GM12878 (cell line): ENCODE measurements around the gene RIMS3. TPM values are rescaled to one million over a fixed set of nuclear protein-coding genes. Genes with fewer than 3 reads are reported as not detected.

Experiments
- ATAC-seq: fragments of 200-7000 bp; cut with Tn5 transposase; 3 replicates; pipeline ENCODE4 v1.9.1; 2020; ENCODE audit warnings: mild to moderate bottlenecking, moderate library complexity
- BruUV-seq: library from RNA; stranded (reverse); fragments of 400-500 nt; replicated peaks from 2 replicates; lab custom pipeline; 2021; lab: Mats Ljungman, UMichigan
- CTCF ChIA-PET: fragments of 300-600 bp; sonication (Branson Sonifier 250); formaldehyde crosslinking; extraction: SDS; loops from one replicate; lab custom pipeline; 2021; ENCODE audit warnings: inconsistent platforms; lab: Yijun Ruan, JAX
- POLR2A ChIA-PET: fragments of 350-600 bp; formaldehyde crosslinking; extraction: SDS; loops from one replicate; lab custom pipeline; 2021; ENCODE audit warnings: inconsistent platforms; lab: Charles Lee
- RAD21 ChIA-PET: fragments of 300-600 bp; sonication (Branson Sonifier 250); formaldehyde crosslinking; loops from one replicate; lab custom pipeline; 2023; ENCODE audit warnings: antibody characterized with exemption; ENCODE audit not compliant: unreplicated experiment; lab: Charles Lee
- SMC1A ChIA-PET: fragments of 300-600 bp; sonication (Branson Sonifier 250); formaldehyde crosslinking; loops from one replicate; lab custom pipeline; 2023; ENCODE audit not compliant: unreplicated experiment, uncharacterized antibody; lab: Charles Lee
- DNase-seq: peaks from one replicate; pipeline ENCODE4 v3.0.0-alpha.2; 2011; ENCODE audit warnings: low read depth, low spot score
- FAIRE-seq: peaks from 3 replicates; lab custom pipeline; 2011; peaks lifted over from hg19 to GRCh38; lab: Jason Lieb, UNC
- H2AFZ ChIP-seq: 2 replicates; pipeline ENCODE4 v1.6.0; 2011; ENCODE audit warnings: low read depth, low read length, control low read depth; ENCODE audit not compliant: control insufficient read depth
- H3K27ac ChIP-seq: 2 replicates; pipeline ENCODE4 v1.5.1; 2011; ENCODE audit warnings: control low read depth; ENCODE audit not compliant: control insufficient read depth, insufficient read depth
- H3K27me3 ChIP-seq, 2 experiments: replicated peaks in 1 of 2; 2 replicates each; pipeline versions ENCODE4 v1.6.0 to v1.6.1; 2011; ENCODE audit warnings: low read length in 1 of 2; ENCODE audit not compliant: control insufficient read depth in 2 of 2, insufficient read depth in 2 of 2
- H3K36me3 ChIP-seq, 2 experiments: 2 replicates each; pipeline ENCODE4 v1.5.1; 2011; ENCODE audit warnings: low read length in 1 of 2; ENCODE audit not compliant: control insufficient read depth in 2 of 2, insufficient read depth in 2 of 2
- H3K4me1 ChIP-seq: 2 replicates; pipeline ENCODE4 v1.6.1; 2011; ENCODE audit warnings: mild to moderate bottlenecking, low read length, moderate library complexity, mixed read lengths; ENCODE audit not compliant: control insufficient read depth, insufficient read depth
- H3K4me2 ChIP-seq: 2 replicates; pipeline ENCODE4 v1.6.0; 2011; ENCODE audit warnings: control low read depth; ENCODE audit not compliant: control insufficient read depth, insufficient read depth
- H3K4me3 ChIP-seq: fragments of 200-600 bp; sonication (generic); 2 replicates; pipeline ENCODE4 v1.5.1; 2016
- H3K79me2 ChIP-seq: 2 replicates; pipeline ENCODE4 v1.6.0; 2011; ENCODE audit warnings: low read length; ENCODE audit not compliant: control insufficient read depth, insufficient read depth
- H3K9ac ChIP-seq: 2 replicates; pipeline ENCODE4 v1.8.0; 2011; ENCODE audit warnings: low read length, control low read depth, mixed read lengths; ENCODE audit not compliant: control insufficient read depth, insufficient read depth
- H3K9me3 ChIP-seq: replicated peaks from 3 replicates; pipeline ENCODE4 v1.5.1; 2011; ENCODE audit warnings: mild to moderate bottlenecking, low read length; ENCODE audit not compliant: control insufficient read depth, insufficient read depth
- H4K20me1 ChIP-seq: 2 replicates; pipeline ENCODE4 v1.6.0; 2011; ENCODE audit not compliant: control insufficient read depth, insufficient read depth
- GATAD2B ChIP-seq: fragments of 450-650 bp; conservative IDR thresholded peaks from 2 replicates; pipeline ENCODE4 v1.6.1; 2017; ENCODE audit warnings: low read depth, mild to moderate bottlenecking, moderate library complexity
- HSF1 ChIP-seq: fragments of 150-350 bp; IDR thresholded peaks from 2 replicates; pipeline ENCODE4 v1.6.1; 2014; ENCODE audit warnings: mild to moderate bottlenecking, low read depth, low read length
- IRF4 ChIP-seq: IDR thresholded peaks from 2 replicates; pipeline ENCODE4 v1.6.1; 2011; ENCODE audit warnings: low read depth, low read length
- JUND ChIP-seq: IDR thresholded peaks from 2 replicates; pipeline ENCODE4 v1.6.1; 2012; ENCODE audit warnings: low read depth, mild to moderate bottlenecking, low read length, improper control_type of control experiment, moderate library complexity
- LARP7 ChIP-seq: fragments of 450-650 bp; IDR thresholded peaks from 2 replicates; pipeline ENCODE4 v1.6.1; 2017; ENCODE audit warnings: mild to moderate bottlenecking
- MEF2A ChIP-seq: IDR thresholded peaks from 2 replicates; pipeline ENCODE4 v1.6.1; 2011; ENCODE audit warnings: low read depth, mild to moderate bottlenecking, low read length, moderate library complexity; ENCODE audit not compliant: insufficient read depth
- MYC ChIP-seq: IDR thresholded peaks from 2 replicates; pipeline ENCODE4 v1.6.1; 2011; ENCODE audit warnings: mild to moderate bottlenecking, low read length, moderate library complexity, inconsistent platforms; ENCODE audit not compliant: insufficient read depth, insufficient replicate concordance, insufficient read length, severe bottlenecking
- NKRF ChIP-seq: fragments of 450-650 bp; conservative IDR thresholded peaks from 2 replicates; pipeline ENCODE4 v1.6.1; 2017; ENCODE audit warnings: mild to moderate bottlenecking, moderate library complexity
- NR2C1 ChIP-seq: fragments of 450-650 bp; IDR thresholded peaks from 2 replicates; pipeline ENCODE4 v1.6.1; 2017; ENCODE audit warnings: antibody characterized with exemption, mild to moderate bottlenecking, moderate library complexity
- POLR2AphosphoS2 ChIP-seq: IDR thresholded peaks from 2 replicates; pipeline ENCODE4 v1.6.1; 2011; ENCODE audit warnings: low read depth, mild to moderate bottlenecking, low read length, improper control_type of control experiment, moderate library complexity
- SUZ12 ChIP-seq: fragments of 200-600 bp; sonication (generic); IDR thresholded peaks from one replicate; pipeline ENCODE4 v1.6.1; 2018; ENCODE audit warnings: antibody characterized with exemption, mild to moderate bottlenecking; ENCODE audit not compliant: unreplicated experiment
- ZNF24 ChIP-seq: fragments of 450-650 bp; IDR thresholded peaks from 2 replicates; pipeline ENCODE4 v1.6.1; 2017; ENCODE audit warnings: antibody characterized with exemption, mild to moderate bottlenecking
- ZZZ3 ChIP-seq: IDR thresholded peaks from 2 replicates; pipeline ENCODE4 v1.6.1; 2011; ENCODE audit warnings: low read depth; ENCODE audit not compliant: control insufficient read depth, insufficient read length
- WGBS: methylation state at CpG from one replicate; pipeline ENCODE4 v1.1.6; 2016; ENCODE audit warnings: low lambda C conversion rate; ENCODE audit not compliant: insufficient replicate concordance, insufficient coverage; ENCODE audit errors: missing lambda C conversion rate; 5-methylcytosine and 5-hydroxymethylcytosine counted together
- in situ Hi-C: fragments of 300-500 bp; cut with MboI; formaldehyde crosslinking; loops from 9 replicates; pipeline ENCODE4 v1.14.3; 2018; ENCODE audit warnings: mixed read lengths
- intact Hi-C: fragments of 100-400 bp; cut with micrococcal nuclease; formaldehyde crosslinking; loops from one replicate; pipeline ENCODE4 v1.14.2; 2022; ENCODE audit not compliant: unreplicated experiment
- polyA plus RNA-seq, 11 experiments: library from polyadenylated mRNA; depleted of rRNA in 4 of 11; unstranded in 6 of 11; stranded (reverse) in 5 of 11; fragments of >200 nt; fragmentation: Nextera tagmentation in 4 of 11; fragmentation: Illumina TruSeq in 1 of 11; extraction: Ambion mirVana in 4 of 11; extraction: Trizol in 1 of 11; gene quantifications; 1 replicate in 1 of 11; 2 replicates in 10 of 11; pipeline versions ENCODE4 v1.2.1 to v1.2.3, GENCODE V29; 2011 to 2016; ENCODE audit warnings: inconsistent platforms in 2 of 11, missing spikeins in 2 of 11, low read depth in 1 of 11
- total RNA-seq, 4 experiments: library from RNA; depleted of rRNA in 3 of 4; stranded (reverse); fragments of >200 nt in 3 of 4; fragmentation: Illumina TruSeq in 1 of 4; extraction: Trizol in 1 of 4; gene quantifications; 2 replicates each; pipeline versions ENCODE4 v1.2.1 to v1.2.3, GENCODE V29; 2013 to 2021
- TF ChIP-seq, protein P1 (sequence below): fragments of 450-650 bp; IDR thresholded peaks from 2 replicates; pipeline ENCODE4 v1.6.1; 2017; ENCODE audit warnings: low read depth, mild to moderate bottlenecking, moderate library complexity
- TF ChIP-seq, protein P2 (sequence below): IDR thresholded peaks from 2 replicates; pipeline ENCODE4 v1.6.1; 2012; ENCODE audit warnings: mild to moderate bottlenecking, low read depth, low read length

RIMS3 gene
- total and polyA plus RNA-seq, 10 of the 15 experiments (the other 5 are each of a cell fraction or from before 2014, with no cell fraction given): 0.02 to 4.7 (median 0.39) TPM

GRCh38 chr1:40689737-40690136 is 24.3 kb upstream of the RIMS3 start:
- intact Hi-C loops: loop anchor here (5.0 kb wide), 1 partner anchor 63 kb away; no protein-coding TSS in a partner anchor
- H3K79me2 ChIP-seq: peaks cover 44% of the 10 kb centered on the region
- TF ChIP-seq LARP7 (no peak), ZZZ3 (no peak), POLR2AphosphoS2 (no peak; the same call in 1 of the 2 replicates), NR2C1 (no peak), GATAD2B (no peak), NKRF (no peak), MEF2A (no peak), MYC (no peak), ZNF24 (no peak), JUND (no peak), HSF1 (no peak), SUZ12 (no peak), IRF4 (no peak)
- TF ChIP-seq, protein P1, sequence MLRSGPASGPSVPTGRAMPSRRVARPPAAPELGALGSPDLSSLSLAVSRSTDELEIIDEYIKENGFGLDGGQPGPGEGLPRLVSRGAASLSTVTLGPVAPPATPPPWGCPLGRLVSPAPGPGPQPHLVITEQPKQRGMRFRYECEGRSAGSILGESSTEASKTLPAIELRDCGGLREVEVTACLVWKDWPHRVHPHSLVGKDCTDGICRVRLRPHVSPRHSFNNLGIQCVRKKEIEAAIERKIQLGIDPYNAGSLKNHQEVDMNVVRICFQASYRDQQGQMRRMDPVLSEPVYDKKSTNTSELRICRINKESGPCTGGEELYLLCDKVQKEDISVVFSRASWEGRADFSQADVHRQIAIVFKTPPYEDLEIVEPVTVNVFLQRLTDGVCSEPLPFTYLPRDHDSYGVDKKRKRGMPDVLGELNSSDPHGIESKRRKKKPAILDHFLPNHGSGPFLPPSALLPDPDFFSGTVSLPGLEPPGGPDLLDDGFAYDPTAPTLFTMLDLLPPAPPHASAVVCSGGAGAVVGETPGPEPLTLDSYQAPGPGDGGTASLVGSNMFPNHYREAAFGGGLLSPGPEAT: no peak
- TF ChIP-seq, protein P2, sequence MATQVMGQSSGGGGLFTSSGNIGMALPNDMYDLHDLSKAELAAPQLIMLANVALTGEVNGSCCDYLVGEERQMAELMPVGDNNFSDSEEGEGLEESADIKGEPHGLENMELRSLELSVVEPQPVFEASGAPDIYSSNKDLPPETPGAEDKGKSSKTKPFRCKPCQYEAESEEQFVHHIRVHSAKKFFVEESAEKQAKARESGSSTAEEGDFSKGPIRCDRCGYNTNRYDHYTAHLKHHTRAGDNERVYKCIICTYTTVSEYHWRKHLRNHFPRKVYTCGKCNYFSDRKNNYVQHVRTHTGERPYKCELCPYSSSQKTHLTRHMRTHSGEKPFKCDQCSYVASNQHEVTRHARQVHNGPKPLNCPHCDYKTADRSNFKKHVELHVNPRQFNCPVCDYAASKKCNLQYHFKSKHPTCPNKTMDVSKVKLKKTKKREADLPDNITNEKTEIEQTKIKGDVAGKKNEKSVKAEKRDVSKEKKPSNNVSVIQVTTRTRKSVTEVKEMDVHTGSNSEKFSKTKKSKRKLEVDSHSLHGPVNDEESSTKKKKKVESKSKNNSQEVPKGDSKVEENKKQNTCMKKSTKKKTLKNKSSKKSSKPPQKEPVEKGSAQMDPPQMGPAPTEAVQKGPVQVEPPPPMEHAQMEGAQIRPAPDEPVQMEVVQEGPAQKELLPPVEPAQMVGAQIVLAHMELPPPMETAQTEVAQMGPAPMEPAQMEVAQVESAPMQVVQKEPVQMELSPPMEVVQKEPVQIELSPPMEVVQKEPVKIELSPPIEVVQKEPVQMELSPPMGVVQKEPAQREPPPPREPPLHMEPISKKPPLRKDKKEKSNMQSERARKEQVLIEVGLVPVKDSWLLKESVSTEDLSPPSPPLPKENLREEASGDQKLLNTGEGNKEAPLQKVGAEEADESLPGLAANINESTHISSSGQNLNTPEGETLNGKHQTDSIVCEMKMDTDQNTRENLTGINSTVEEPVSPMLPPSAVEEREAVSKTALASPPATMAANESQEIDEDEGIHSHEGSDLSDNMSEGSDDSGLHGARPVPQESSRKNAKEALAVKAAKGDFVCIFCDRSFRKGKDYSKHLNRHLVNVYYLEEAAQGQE: no peak

More at GRCh38 chr1:40689737-40690136, 24.3 kb upstream of the RIMS3 start:
- H4K20me1 ChIP-seq: no peaks in the 10 kb centered on the region
- POLR2A ChIA-PET: interaction anchor here (1.2 to 8.1 kb wide), 3 partner anchors 16 to 52 kb away, joined by 3 to 244 read pairs (median 9); partner anchors contain the start of gene RIMS3
- no peak overlapping the region for H3K27ac ChIP-seq
- H3K4me1 ChIP-seq: peaks cover 13% of the 10 kb centered on the region
- H3K27me3 ChIP-seq: no peaks in the 10 kb centered on the region
- no peak overlapping the region for H3K4me3 ChIP-seq
- DNase-seq (no peak), ATAC-seq (no peak), FAIRE-seq (no peak)
- no peaks in the 10 kb centered on the region for H3K36me3 ChIP-seq
- SMC1A ChIA-PET: interaction anchor here (1.3 to 8.4 kb wide), 11 partner anchors 11 to 161 kb away, joined by 4 to 115 read pairs (median 20); no protein-coding TSS in a partner anchor
- H3K9me3 ChIP-seq: no peaks in the 10 kb centered on the region
- WGBS: 37% methylated on average over 1 of the region's 1 CpG
- no peak overlapping the region for H2AFZ ChIP-seq
- CTCF ChIA-PET: interaction anchor here (0.5 to 5.1 kb wide), 17 partner anchors 11 to 161 kb away, joined by 3 to 54 read pairs (median 5); no protein-coding TSS in a partner anchor
- H3K4me2 ChIP-seq: no peak overlapping the region; the same call in 1 of the 2 replicates
- H3K9ac ChIP-seq: no peak overlapping the region
- BruUV-seq: no TSS peak
- RAD21 ChIA-PET: interaction anchor here (0.7 to 6.5 kb wide), 10 partner anchors 13 to 263 kb away, joined by 3 to 89 read pairs (median 4); no protein-coding TSS in a partner anchor
- in situ Hi-C loops: no loop called here
